HG03378 (cell line): Measurements from ENCODE around the gene KMT2C.
"Not testable (repeated sequence)": the region's sequence is repeated elsewhere in the genome, so short reads cannot be mapped to it uniquely, and the experiment has no call there.

Experiments used
- ATAC-seq: cut with Tn5 transposase; IDR thresholded peaks from one replicate; pipeline ENCODE4 v1.9.1; 2021; ENCODE audit warnings: mild to moderate bottlenecking, moderate library complexity; ENCODE audit not compliant: unreplicated experiment

KMT2C gene

GRCh38 chr7:152403726-152404125 lies 32.1 kb downstream of the KMT2C start:
- ATAC-seq = no peak

- ATAC-seq = no peak
Observed at GRCh38 chr7:152402384-152403250, 33.2 kb downstream of the KMT2C start.

- ATAC-seq = no peak
Observed at GRCh38 chr7:152399344-152399743, 36.5 kb downstream of the KMT2C start.

GRCh38 chr7:152395112-152395511 lies 40.7 kb downstream of the KMT2C start:
- ATAC-seq = no peak

- ATAC-seq = not testable (repeated sequence)
Observed at GRCh38 chr7:152394214-152394613, 41.6 kb downstream of the KMT2C start.

- peak; percentile 58 for ATAC-seq
Observed at GRCh38 chr7:152392254-152392653, 43.5 kb downstream of the KMT2C start.

- ATAC-seq = not testable (repeated sequence)
Observed at GRCh38 chr7:152386136-152386764, 49.6 kb downstream of the KMT2C start.

GRCh38 chr7:152384235-152385200 lies 51.3 kb downstream of the KMT2C start:
- not testable (repeated sequence) for ATAC-seq

GRCh38 chr7:152383341-152384234 lies 52.2 kb downstream of the KMT2C start:
- ATAC-seq = no peak

- ATAC-seq = no peak
Observed at GRCh38 chr7:152382244-152382643, 53.6 kb downstream of the KMT2C start.

GRCh38 chr7:152380931-152381578 lies 54.7 kb downstream of the KMT2C start:
- not testable (repeated sequence) for ATAC-seq

- ATAC-seq = not testable (repeated sequence)
Observed at GRCh38 chr7:152378497-152378896, 57.3 kb downstream of the KMT2C start.

- not testable (repeated sequence) for ATAC-seq
Observed at GRCh38 chr7:152376716-152377484, 58.9 kb downstream of the KMT2C start.

- ATAC-seq = no peak
Observed at GRCh38 chr7:152370297-152370696, 65.5 kb downstream of the KMT2C start.

GRCh38 chr7:152369518-152369917 lies 66.3 kb downstream of the KMT2C start:
- ATAC-seq = no peak

- no peak for ATAC-seq
Observed at GRCh38 chr7:152367170-152367569, 68.6 kb downstream of the KMT2C start.

GRCh38 chr7:152366662-152367061 lies 69.1 kb downstream of the KMT2C start:
- ATAC-seq = no peak

GRCh38 chr7:152365982-152366603 lies 69.7 kb downstream of the KMT2C start:
- no peak for ATAC-seq
